Activated CD8-positive, alpha-beta T cell treated with anti-CD3 and anti-CD28 coated beads for 36 hours (primary cell): Measurements from ENCODE around the gene ATP2A3. TPM values are rescaled to one million over a fixed set of nuclear protein-coding genes. Genes with fewer than 3 reads are reported as not detected.

Source experiments
- ATAC-seq: fragments of 200-7000 bp; cut with Tn5 transposase; one replicate; pipeline ENCODE4 v1.10.0; 2021; ENCODE audit warnings: mild to moderate bottlenecking, moderate library complexity
- CTCF ChIA-PET: fragments of 350-600 bp; sonication (Branson Sonifier 250); formaldehyde crosslinking; loops from one replicate; lab custom pipeline; 2021; ENCODE audit warnings: antibody characterized with exemption; lab: Charles Lee
- POLR2A ChIA-PET: fragments of 350-600 bp; sonication (Branson Sonifier 250); formaldehyde crosslinking; loops from one replicate; lab custom pipeline; 2021; ENCODE audit warnings: antibody characterized with exemption; lab: Charles Lee
- DNase-seq: peaks from one replicate; pipeline ENCODE4 v3.0.0-alpha.2; 2020
- H3K27ac Mint-ChIP-seq: one replicate; pipeline ENCODE4 v1.8.0; 2021; ENCODE audit warnings: mild to moderate bottlenecking, mixed read lengths
- H3K27me3 Mint-ChIP-seq: one replicate; pipeline ENCODE4 v1.8.0; 2021; ENCODE audit warnings: mixed read lengths
- H3K36me3 Mint-ChIP-seq: one replicate; pipeline ENCODE4 v1.8.0; 2021; ENCODE audit warnings: low read depth, mixed read lengths
- H3K4me1 Mint-ChIP-seq: one replicate; pipeline ENCODE4 v1.8.0; 2021; ENCODE audit warnings: low read depth, mixed read lengths
- H3K4me3 Mint-ChIP-seq: one replicate; pipeline ENCODE4 v1.8.0; 2021; ENCODE audit warnings: mild to moderate bottlenecking, moderate library complexity, mixed read lengths
- H3K9me3 Mint-ChIP-seq: one replicate; pipeline ENCODE4 v1.8.0; 2021; ENCODE audit warnings: mixed read lengths
- intact Hi-C: fragments of 100-400 bp; cut with micrococcal nuclease; formaldehyde crosslinking; loops from one replicate; pipeline ENCODE4 v1.10.0; 2022
- total RNA-seq, 2 experiments: library from RNA; stranded (reverse); gene quantifications; one replicate each; pipeline ENCODE4 v1.2.3, GENCODE V29; 2021
- TF ChIP-seq, protein P1 (sequence below): fragments of 200-600 bp; IDR thresholded peaks from one replicate; pipeline ENCODE4 v1.8.0; 2022; ENCODE audit warnings: antibody characterized with exemption, mild to moderate bottlenecking

The ATP2A3 gene
- total RNA-seq, 2 experiments from 2014 or later: 113 to 117 TPM

DNA sequence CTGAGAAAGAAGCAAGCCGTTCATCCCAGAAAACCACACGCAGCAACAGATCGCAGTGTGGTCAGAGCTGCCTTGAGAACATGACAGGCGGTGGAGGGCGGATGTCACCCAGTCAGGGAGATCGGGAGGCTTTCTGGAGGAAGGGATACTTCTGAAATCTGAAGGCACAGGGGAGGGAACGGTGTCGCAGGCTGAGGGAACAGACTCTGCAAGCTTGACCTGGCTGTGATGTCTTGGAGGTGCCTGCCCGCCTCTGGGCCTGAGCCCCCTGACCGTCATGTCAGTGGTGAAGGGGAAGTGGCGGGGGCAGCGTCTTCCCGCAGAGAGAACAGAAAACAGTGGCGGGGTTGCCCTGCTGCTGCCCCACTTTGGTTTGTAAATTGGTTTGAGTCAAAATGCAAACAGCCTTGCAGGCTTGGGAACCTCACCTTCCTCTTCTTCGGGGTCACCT is 8.1 kb upstream of the ATP2A3 start:
- peak overlapping the region; percentile 25 for H3K4me3 Mint-ChIP-seq
- intact Hi-C loops: no loop called here
- H3K27ac Mint-ChIP-seq: no peak overlapping the region
- ATAC-seq (peak; percentile 19), DNase-seq (peak; percentile 31)
- H3K4me1 Mint-ChIP-seq: peaks cover 17% of the 10 kb centered on the region
- no peaks in the 10 kb centered on the region for H3K36me3 Mint-ChIP-seq
- TF ChIP-seq, protein P1, sequence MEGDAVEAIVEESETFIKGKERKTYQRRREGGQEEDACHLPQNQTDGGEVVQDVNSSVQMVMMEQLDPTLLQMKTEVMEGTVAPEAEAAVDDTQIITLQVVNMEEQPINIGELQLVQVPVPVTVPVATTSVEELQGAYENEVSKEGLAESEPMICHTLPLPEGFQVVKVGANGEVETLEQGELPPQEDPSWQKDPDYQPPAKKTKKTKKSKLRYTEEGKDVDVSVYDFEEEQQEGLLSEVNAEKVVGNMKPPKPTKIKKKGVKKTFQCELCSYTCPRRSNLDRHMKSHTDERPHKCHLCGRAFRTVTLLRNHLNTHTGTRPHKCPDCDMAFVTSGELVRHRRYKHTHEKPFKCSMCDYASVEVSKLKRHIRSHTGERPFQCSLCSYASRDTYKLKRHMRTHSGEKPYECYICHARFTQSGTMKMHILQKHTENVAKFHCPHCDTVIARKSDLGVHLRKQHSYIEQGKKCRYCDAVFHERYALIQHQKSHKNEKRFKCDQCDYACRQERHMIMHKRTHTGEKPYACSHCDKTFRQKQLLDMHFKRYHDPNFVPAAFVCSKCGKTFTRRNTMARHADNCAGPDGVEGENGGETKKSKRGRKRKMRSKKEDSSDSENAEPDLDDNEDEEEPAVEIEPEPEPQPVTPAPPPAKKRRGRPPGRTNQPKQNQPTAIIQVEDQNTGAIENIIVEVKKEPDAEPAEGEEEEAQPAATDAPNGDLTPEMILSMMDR: no peak
- H3K27me3 Mint-ChIP-seq: no peaks in the 10 kb centered on the region
- H3K9me3 Mint-ChIP-seq: no peaks in the 10 kb centered on the region
- ChIA-PET CTCF (interaction anchor here (1.4 kb wide), 1 partner anchor 59 kb away, joined by 3 read pairs; no protein-coding TSS in a partner anchor), POLR2A (no interaction called here)

GRCh38 chr17:3970668-3971067 is 6.4 kb upstream of the ATP2A3 start:
- no peak overlapping the region for H3K27ac Mint-ChIP-seq
- POLR2A ChIA-PET: no interaction called here
- ATAC-seq: no peak
- H3K4me1 Mint-ChIP-seq: peaks cover 18% of the 10 kb centered on the region
- intact Hi-C loops: no loop called here
- no peak for DNase-seq
- CTCF ChIA-PET: no interaction called here
- H3K4me3 Mint-ChIP-seq: no peak overlapping the region
- no peaks in the 10 kb centered on the region for H3K27me3 Mint-ChIP-seq
- H3K36me3 Mint-ChIP-seq: no peaks in the 10 kb centered on the region
- TF ChIP-seq, protein P1: no peak
- no peaks in the 10 kb centered on the region for H3K9me3 Mint-ChIP-seq

- no peak overlapping the region for H3K27ac Mint-ChIP-seq
- no peaks in the 10 kb centered on the region for H3K27me3 Mint-ChIP-seq
- ChIA-PET CTCF (no interaction called here), POLR2A (no interaction called here)
- H3K4me3 Mint-ChIP-seq: no peak overlapping the region
- intact Hi-C loops: no loop called here
- no peaks in the 10 kb centered on the region for H3K36me3 Mint-ChIP-seq
- TF ChIP-seq, protein P1: no peak
- ATAC-seq (no peak), DNase-seq (no peak)
- no peaks in the 10 kb centered on the region for H3K9me3 Mint-ChIP-seq
- peaks cover 24% of the 10 kb centered on the region for H3K4me1 Mint-ChIP-seq
These were observed 5.7 kb upstream of the ATP2A3 start for GRCh38 chr17:3969963-3970362.

- intact Hi-C loops: no loop called here
- ATAC-seq (no peak), DNase-seq (no peak)
- POLR2A ChIA-PET: no interaction called here
- Mint-ChIP-seq H3K36me3 (no peaks in the 10 kb centered on the region), H3K4me1 (peaks cover 24% of the 10 kb centered on the region), H3K4me3 (no peak overlapping the region), H3K27ac (peak overlapping the region; percentile 4), H3K27me3 (no peaks in the 10 kb centered on the region), H3K9me3 (no peaks in the 10 kb centered on the region)
- CTCF ChIA-PET: no interaction called here
- TF ChIP-seq, protein P1: no peak
These were observed 4.8 kb upstream of the ATP2A3 start for GRCh38 chr17:3968886-3969524.

GRCh38 chr17:3968015-3968414 is 3.8 kb upstream of the ATP2A3 start:
- no peaks in the 10 kb centered on the region for H3K27me3 Mint-ChIP-seq
- H3K4me1 Mint-ChIP-seq: peaks cover 22% of the 10 kb centered on the region
- DNase-seq: no peak
- no peaks in the 10 kb centered on the region for H3K36me3 Mint-ChIP-seq
- intact Hi-C loops: no loop called here
- TF ChIP-seq, protein P1: no peak
- ChIA-PET CTCF (interaction anchor here (1.5 kb wide), 1 partner anchor 54 kb away, joined by 6 read pairs; no protein-coding TSS in a partner anchor), POLR2A (no interaction called here)
- no peak for ATAC-seq
- H3K9me3 Mint-ChIP-seq: no peaks in the 10 kb centered on the region
- H3K4me3 Mint-ChIP-seq: no peak overlapping the region
- H3K27ac Mint-ChIP-seq: no peak overlapping the region
